ENCODE measurements around the gene KRT81.
"Not testable (repeated sequence)": the region's sequence is repeated elsewhere in the genome, so short reads cannot be mapped to it uniquely, and the experiment has no call there.

The KRT81 gene

GRCh38 chr12:52253391-52254179 lies 37.7 kb downstream of the KRT81 start:
- no peak for DNase-seq (ENCODE audit: low spot score)

- DNase-seq (ENCODE audit: low spot score), result no peak
Measured at GRCh38 chr12:52252728-52253343, 38.5 kb downstream of the KRT81 start.

- DNase-seq (ENCODE audit: low spot score), result not testable (repeated sequence)
Measured at GRCh38 chr12:52252175-52252615, 39.1 kb downstream of the KRT81 start.

GRCh38 chr12:52251367-52252051 lies 39.8 kb downstream of the KRT81 start:
- no peak for DNase-seq (ENCODE audit: low spot score)

- DNase-seq (ENCODE audit: low spot score), result no peak
Measured at GRCh38 chr12:52250048-52250990, 41.0 kb downstream of the KRT81 start.

GRCh38 chr12:52249511-52250047 lies 41.8 kb downstream of the KRT81 start:
- no peak for DNase-seq (ENCODE audit: low spot score)

GRCh38 chr12:52248541-52249461 lies 42.5 kb downstream of the KRT81 start:
- DNase-seq (ENCODE audit: low spot score), result no peak

GRCh38 chr12:52247622-52248540 lies 43.5 kb downstream of the KRT81 start:
- DNase-seq (ENCODE audit: low spot score), result no peak

GRCh38 chr12:52246720-52247621 lies 44.4 kb downstream of the KRT81 start:
- peak; percentile 86 for DNase-seq (ENCODE audit: low spot score)

GRCh38 chr12:52245962-52246569 lies 45.3 kb downstream of the KRT81 start:
- DNase-seq (ENCODE audit: low spot score), result no peak

GRCh38 chr12:52245259-52245961 lies 45.9 kb downstream of the KRT81 start:
- DNase-seq (ENCODE audit: low spot score), result no peak

- no peak for DNase-seq (ENCODE audit: low spot score)
Measured at GRCh38 chr12:52244615-52244994, 46.7 kb downstream of the KRT81 start.

- DNase-seq (ENCODE audit: low spot score), result peak; percentile 94
Measured at GRCh38 chr12:52243856-52244614, 47.3 kb downstream of the KRT81 start.

GRCh38 chr12:52243259-52243855 lies 48.0 kb downstream of the KRT81 start:
- peak; percentile 84 for DNase-seq (ENCODE audit: low spot score)

- no peak for DNase-seq (ENCODE audit: low spot score)
Measured at GRCh38 chr12:52242442-52243258, 48.7 kb downstream of the KRT81 start.
